T-helper 1 cell treated with Interleukin-12 subunit alpha and Interleukin-12 subunit beta and Interleukin-4 antibody, amounts not matched to agents 30 ng/mL and 1 ng/mL, for 36 hours (primary cell): ENCODE data around the gene GSTCD. TPM values are rescaled to one million over a fixed set of nuclear protein-coding genes. Genes with fewer than 3 reads are reported as not detected.

Experiments
- intact Hi-C: fragments of 100-400 bp; cut with micrococcal nuclease; formaldehyde crosslinking; loops from one replicate; pipeline ENCODE4 v1.15.1; 2024
- total RNA-seq: library from RNA; stranded (reverse); gene quantifications from 2 replicates; pipeline ENCODE4 v1.2.3, GENCODE V29; 2022

GSTCD gene
- total RNA-seq, 1 donor from 2014 or later, result 11.3 TPM

DNA sequence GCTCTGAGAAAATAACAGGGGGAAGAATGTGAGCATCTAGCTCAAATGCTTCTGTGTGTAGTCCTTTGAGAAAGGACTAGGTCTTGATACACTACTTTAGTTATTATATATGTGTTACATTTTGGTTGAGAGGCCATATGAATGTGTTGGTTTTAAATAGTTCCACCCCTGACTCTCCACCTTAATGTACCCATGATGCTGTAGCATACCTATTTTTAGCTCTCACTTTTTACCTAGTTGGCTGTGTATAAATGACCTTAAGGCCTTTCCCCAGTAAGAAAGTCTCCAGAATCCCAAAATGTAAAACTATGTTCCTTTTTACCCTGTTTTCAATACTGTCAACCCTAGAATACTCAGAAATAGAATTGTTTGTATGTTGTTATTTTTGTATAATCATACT is 166.6 kb downstream of the GSTCD start:
- intact Hi-C loops, result no loop called here

DNA sequence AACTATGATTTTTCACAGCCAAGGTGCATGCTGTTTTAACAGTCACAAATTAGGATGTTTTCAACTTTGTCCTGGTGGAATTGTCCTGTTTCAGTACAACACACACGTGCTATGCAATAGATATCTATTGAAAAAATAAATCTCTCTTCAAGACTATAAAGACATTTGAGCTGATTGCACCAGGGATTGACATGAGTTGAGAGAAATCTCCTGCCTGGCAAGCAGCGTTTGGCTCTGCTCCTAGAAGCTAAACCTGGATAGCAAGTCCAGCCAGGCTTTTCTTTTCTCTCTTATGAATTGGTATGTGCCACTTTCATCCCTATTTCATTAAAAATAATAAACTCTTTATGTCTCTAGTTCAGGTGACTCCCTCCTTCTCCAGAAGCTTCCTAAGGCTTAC is 170.1 kb downstream of the GSTCD start:
- intact Hi-C loops, result no loop called here

DNA sequence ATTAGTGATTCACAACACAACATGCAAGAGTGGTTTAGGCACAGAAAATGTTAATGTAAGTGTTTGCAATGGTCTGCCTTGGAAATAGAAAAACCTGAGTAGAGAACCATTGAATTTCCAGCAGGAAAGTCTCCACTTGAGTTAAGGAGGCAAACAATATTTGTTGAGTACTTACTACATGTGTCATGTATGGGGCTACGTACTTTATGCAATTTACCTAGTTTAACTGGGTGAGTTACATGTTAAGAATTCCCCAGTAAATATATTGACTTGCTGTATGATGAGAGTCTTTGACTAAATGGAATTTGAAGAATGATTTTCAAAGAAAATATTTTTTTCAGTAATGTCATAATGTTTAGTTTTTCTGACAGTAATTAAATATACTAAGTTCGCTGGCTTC is 178.9 kb downstream of the GSTCD start:
- intact Hi-C loops, result no loop called here

DNA sequence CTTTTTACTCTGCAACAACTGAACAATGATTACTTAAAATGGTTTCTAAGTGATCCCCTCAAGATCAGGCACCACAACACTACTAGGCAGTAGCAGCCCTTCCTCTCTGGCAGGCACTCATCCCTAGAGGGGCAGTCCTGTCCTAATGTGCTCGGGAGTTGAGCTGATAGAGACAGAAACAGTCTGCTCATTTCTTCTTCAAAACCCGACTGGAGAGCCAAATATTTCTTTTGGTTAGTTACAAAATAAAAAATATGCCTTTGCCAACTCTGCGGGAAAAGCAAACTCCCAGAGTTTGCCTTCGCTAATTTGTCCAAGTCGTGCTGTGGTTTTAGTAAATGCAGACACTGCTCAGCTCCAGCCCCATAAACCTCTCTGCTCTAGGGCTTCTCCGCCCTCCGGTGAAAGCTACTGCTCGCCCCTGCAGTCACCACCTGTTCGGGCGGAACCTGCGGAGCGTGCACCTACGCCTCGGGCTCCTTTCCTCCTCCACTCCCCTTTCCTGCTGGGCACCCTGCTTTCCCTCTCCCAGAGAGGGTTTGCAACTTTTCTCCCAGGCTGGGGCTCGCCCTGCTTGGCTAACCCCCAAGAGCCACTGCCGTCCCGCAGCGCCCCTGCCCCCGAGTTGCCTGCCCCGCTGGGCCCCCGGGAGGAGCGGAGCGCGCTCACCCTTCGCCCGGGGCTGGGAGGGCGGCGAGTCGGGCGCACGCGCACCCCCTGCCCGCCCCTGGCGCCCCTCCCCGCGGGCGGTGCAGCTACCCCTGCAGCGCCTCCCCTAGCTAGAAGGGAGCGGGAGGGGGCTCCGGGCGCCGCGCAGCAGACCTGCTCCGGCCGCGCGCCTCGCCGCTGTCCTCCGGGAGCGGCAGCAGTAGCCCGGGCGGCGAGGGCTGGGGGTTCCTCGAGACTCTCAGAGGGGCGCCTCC is 186.3 kb downstream of the GSTCD start, which contains the start of gene NPNT:
Gene NPNT (plus strand): TSS at position 812 of the 923 bp plus-strand sequence. CDS start 182 bp downstream, outside the sequence.
- intact Hi-C loops, result no loop called here

DNA sequence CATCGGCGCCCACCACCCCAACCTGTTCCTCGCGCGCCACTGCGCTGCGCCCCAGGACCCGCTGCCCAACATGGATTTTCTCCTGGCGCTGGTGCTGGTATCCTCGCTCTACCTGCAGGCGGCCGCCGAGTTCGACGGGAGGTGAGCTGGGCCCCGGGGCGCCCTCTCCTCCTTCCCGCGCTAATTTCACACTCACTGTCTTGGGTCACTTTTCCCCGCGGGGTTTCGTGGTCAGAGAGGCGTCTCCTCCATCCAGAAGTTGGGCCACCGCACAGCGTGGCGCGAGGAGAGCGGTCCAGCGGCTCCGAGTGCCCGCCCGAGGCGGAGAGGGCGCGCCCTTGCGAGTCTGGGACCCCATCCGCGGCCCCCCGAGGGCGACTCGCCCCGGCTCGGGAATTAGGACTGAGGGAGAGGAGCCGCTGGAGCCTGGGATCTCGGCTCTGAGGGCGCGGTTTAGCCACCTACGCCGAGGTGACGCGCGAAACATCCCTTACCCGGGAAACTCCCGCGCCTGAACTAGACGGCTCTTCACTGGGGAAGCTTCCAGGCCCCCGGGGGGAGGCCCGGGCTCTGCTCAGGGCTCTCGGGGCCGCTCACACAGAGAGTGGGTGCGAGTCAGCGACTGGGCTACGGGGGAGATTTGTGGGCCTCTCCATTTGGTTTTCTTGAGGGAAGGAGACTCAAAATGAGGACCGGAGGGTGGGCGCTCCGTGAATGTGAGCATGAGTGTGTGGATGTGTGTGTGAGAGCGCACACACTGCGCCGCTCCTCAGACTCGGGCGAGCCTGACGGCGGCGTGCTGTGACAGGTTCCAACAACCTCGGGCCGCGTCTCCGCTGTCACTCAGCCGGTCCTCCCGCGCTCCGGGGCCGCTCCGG is 187.2 kb downstream of the GSTCD start:
- intact Hi-C loops, result no loop called here

DNA sequence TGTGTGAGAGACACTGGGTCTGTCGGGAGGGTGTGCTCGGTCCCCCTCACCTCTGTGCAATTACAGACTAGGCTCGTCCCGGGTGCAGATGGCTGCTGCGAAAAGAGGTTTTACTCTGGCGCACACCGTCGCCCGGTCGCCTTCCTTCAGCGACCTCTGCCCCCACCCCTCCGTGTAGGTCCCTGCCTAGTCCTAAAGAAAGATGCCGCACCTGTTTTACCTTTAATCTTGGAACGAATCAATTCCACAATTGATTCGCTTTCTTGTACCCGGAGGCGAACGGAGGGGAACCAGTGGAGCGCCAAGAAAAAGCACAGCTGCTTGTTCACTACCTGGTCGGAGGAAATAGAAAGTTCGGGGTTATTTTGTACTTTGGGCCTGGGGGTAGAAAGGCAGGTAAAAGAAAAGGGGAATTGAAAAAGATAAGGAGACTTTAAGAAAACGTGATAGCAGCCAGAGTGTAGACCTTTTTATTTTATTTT is 187.9 kb downstream of the GSTCD start:
- intact Hi-C loops, result no loop called here

Other genes with a start within 250 kb of the GSTCD start
- 51.2 and 51.3 TPM in 2 replicates for gene PPA2, start 234.7 kb upstream of the GSTCD start, total RNA-seq
- gene ARHGEF38, start 156.2 kb upstream of the GSTCD start, total RNA-seq, result not detected in 2 replicates
- 17.6 and 18.9 TPM in 2 replicates for gene INTS12, start 95 bp upstream of the GSTCD start, total RNA-seq
- not detected in 2 replicates for gene NPNT, start 186.7 kb downstream of the GSTCD start, total RNA-seq